Stimulated activated CD4-positive, alpha-beta T cell treated with anti-CD3 and anti-CD28 coated beads, Interleukin-4, amount 100 ng/mL, for 48 hours (primary cell): ENCODE data around the gene BEND5.

Experiments
- DNase-seq, 2 donors: peaks; one replicate each; pipeline ENCODE4 v3.0.0-alpha.2; 2020; ENCODE audit warnings: low read depth in 2 of 2

The BEND5 gene

DNA sequence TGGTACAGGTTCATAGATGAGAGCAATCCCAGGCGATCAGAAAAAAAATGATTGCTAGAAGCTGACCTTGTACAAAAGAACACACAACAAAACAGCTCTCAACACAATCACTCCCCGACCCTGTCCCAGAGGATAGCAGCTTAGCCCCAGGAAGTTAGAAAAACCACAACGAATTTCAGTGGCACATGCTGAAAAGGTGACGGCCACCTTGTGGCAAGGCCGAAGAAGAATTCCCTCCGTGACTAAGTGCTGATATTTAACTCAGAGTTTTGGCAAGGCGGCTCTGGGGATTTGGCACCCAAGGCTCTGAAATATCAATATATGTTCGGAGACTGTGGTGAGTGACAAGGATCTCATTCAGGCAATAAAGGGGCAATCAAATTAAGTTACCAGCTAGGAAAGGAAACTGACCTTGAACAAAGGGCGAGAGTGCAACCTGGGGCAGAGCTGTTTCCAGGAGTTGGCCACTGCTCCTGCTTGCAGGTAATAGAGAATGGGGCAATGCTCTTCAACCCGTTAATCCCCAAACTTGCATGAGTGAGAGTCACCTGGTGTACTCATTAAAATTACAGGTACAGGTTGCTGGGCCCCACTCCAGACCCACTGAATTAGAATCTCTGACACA, 96.2 kb downstream of the BEND5 start:
- DNase-seq, result no peak

DNA sequence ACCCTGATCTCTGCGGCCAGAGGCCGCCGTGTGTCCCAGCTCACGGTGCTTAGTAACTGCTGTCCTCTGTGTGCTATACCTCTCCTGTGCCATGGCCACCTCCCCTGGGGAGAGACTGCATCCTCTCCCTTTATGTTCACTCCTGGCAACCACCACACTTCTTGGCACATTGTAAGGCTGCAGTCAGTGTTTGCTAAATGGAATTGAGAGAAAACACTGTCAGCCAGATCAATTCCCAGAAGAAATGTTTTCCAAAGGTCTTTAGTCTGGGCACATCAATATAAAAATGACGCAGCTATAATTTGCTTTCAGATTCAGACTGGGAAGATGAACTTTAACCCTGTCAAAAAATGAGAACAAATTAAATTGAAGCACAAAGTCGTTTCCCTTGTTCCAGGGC, 96.8 kb downstream of the BEND5 start:
- DNase-seq, result no peak

DNA sequence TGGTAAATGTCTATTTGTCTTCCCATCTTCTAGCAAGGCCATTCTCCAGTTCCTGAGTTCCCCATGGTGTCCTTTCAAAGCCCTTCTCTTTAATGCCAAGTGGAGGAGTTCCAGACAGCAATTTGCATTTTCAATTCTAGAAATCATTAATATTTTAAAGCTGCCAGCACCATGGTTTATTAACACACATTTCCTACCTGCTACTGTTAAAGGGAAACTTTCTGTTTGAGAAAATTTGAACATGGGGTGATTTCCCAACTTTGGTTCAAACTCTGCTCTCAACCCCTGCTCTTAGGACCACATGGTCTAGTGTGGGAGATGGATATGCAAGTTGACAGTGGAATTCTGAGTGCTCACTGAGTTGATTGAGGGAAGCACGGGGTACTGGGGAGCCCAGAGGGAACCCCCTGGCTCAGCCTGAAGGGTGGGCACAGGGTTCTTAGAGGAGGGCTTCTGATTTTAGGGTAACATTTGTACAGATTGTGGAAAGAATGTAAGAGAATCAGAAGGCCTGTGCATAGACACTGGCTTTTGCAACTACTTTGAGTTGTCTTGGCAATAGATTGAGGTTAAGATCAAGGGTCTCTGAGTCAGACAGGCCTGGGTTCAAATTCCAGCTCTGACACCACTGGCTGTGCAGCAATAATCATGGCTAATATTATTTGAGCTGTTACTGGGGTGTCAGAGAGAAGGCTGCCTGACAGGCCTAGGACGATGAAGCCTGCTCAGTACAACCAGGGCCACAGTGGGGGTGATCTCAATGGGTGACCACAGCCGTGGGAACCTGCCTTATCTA, 97.8 kb downstream of the BEND5 start:
- DNase-seq, result no peak
